NT2/D1 (cell line): ENCODE data around the gene PIRT.

ENCODE experiments used
- DNase-seq: peaks from one replicate; pipeline ENCODE4 v3.0.0-alpha.2; 2011; ENCODE audit warnings: low read depth, low spot score
- H3K27me3 ChIP-seq: 2 replicates; pipeline ENCODE4 v1.6.0; 2011; ENCODE audit warnings: mild to moderate bottlenecking; ENCODE audit not compliant: insufficient read length, insufficient read depth
- H3K36me3 ChIP-seq: 2 replicates; pipeline ENCODE4 v1.6.1; 2011; ENCODE audit warnings: mild to moderate bottlenecking, low read length, mixed read lengths; ENCODE audit not compliant: insufficient read depth, insufficient read length
- H3K4me1 ChIP-seq: 2 replicates; pipeline ENCODE4 v1.5.1; 2011; ENCODE audit not compliant: insufficient read depth, insufficient read length
- H3K4me3 ChIP-seq: 2 replicates; pipeline ENCODE4 v1.5.1; 2011; ENCODE audit warnings: low read depth; ENCODE audit not compliant: insufficient read length
- H3K9ac ChIP-seq: 2 replicates; pipeline ENCODE4 v1.6.0; 2011; ENCODE audit warnings: low read depth; ENCODE audit not compliant: insufficient read length
- H3K9me3 ChIP-seq: 2 replicates; pipeline ENCODE4 v1.5.1; 2011; ENCODE audit warnings: mild to moderate bottlenecking, low read length; ENCODE audit not compliant: insufficient read depth
- SUZ12 ChIP-seq: IDR thresholded peaks from 2 replicates; pipeline ENCODE4 v1.6.1; 2011; ENCODE audit not compliant: insufficient read length, insufficient read depth; ENCODE audit errors: extremely low read depth
- YY1 ChIP-seq: IDR thresholded peaks from 2 replicates; pipeline ENCODE4 v1.6.1; 2011; ENCODE audit not compliant: insufficient read length, insufficient read depth
- ZNF274 ChIP-seq: IDR thresholded peaks from 2 replicates; pipeline ENCODE4 v1.6.1; 2011; ENCODE audit warnings: mild to moderate bottlenecking, low read depth, low read length

Gene PIRT

GRCh38 chr17:10787306-10788045, 50.4 kb downstream of the PIRT start:
- Histone ChIP-seq H3K9me3 (no peaks in the 10 kb centered on the region), H3K9ac (no peak overlapping the region)
- DNase-seq, result no peak

GRCh38 chr17:10785295-10785694, 52.6 kb downstream of the PIRT start:
- no peak for DNase-seq

More at GRCh38 chr17:10787306-10788045, 50.4 kb downstream of the PIRT start:
- H3K36me3 ChIP-seq, result no peaks in the 10 kb centered on the region
- no peaks in the 10 kb centered on the region for H3K27me3 ChIP-seq
- peaks cover 11% of the 10 kb centered on the region for H3K4me1 ChIP-seq
- TF ChIP-seq YY1, result no peak
- no peak for TF ChIP-seq ZNF274
- no peak for TF ChIP-seq SUZ12
- H3K4me3 ChIP-seq, result no peak overlapping the region

GRCh38 chr17:10779609-10780008, 58.3 kb downstream of the PIRT start:
- no peak for DNase-seq
- Histone ChIP-seq H3K4me1 (no peaks in the 10 kb centered on the region), H3K9ac (no peak overlapping the region), H3K36me3 (no peaks in the 10 kb centered on the region), H3K4me3 (no peak overlapping the region), H3K27me3 (no peaks in the 10 kb centered on the region), H3K9me3 (peaks cover 6% of the 10 kb centered on the region; the same call in 1 of the 2 replicates)
- TF ChIP-seq ZNF274 (no peak), SUZ12 (no peak), YY1 (no peak)

More at GRCh38 chr17:10785295-10785694, 52.6 kb downstream of the PIRT start:
- Histone ChIP-seq H3K27me3 (no peaks in the 10 kb centered on the region), H3K4me1 (peaks cover 11% of the 10 kb centered on the region), H3K9me3 (no peaks in the 10 kb centered on the region), H3K36me3 (no peaks in the 10 kb centered on the region), H3K9ac (no peak overlapping the region), H3K4me3 (no peak overlapping the region)
- no peak for TF ChIP-seq YY1
- TF ChIP-seq SUZ12, result no peak
- TF ChIP-seq ZNF274, result no peak

GRCh38 chr17:10777890-10778289, 60.0 kb downstream of the PIRT start:
- peaks cover 6% of the 10 kb centered on the region; the same call in 1 of the 2 replicates for H3K9me3 ChIP-seq
- no peaks in the 10 kb centered on the region for H3K36me3 ChIP-seq
- H3K4me3 ChIP-seq, result no peak overlapping the region
- H3K27me3 ChIP-seq, result no peaks in the 10 kb centered on the region
- no peaks in the 10 kb centered on the region for H3K4me1 ChIP-seq
- no peak overlapping the region for H3K9ac ChIP-seq
- TF ChIP-seq ZNF274 (no peak), YY1 (no peak), SUZ12 (no peak)
- no peak for DNase-seq

DNA sequence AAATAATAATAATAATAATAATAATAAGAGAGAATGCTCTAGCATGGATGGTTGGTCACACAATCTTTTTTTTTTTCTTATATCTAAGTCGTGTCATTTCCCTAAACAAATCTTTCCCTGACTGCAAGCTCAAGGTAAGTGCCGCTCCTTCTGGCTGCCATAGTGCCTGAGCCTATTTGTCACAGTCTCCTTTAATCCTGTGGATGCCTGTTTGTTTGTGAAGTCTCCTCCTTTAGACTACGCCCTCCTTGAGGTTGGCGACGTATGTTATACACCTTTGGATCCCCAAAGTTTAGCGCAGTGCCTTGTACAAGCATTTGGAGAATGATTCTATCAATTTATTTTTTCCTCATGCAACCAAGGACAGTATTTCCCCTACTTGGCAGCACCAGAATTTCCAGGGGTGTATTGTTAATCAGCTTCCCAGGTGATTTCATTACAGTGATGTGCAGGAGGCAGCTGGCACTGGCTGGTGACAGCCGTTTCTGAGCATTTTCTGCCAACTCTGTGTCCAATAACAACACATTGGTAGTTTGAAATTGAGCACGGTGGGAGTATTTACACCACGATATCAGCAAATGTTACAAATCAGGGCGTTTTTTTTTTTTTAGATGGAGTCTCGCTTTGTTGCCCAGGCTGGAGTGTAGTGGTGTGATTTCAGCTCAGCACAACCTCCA, 60.6 kb downstream of the PIRT start:
- Histone ChIP-seq H3K4me1 (no peaks in the 10 kb centered on the region), H3K4me3 (no peak overlapping the region), H3K9me3 (peaks cover 10% of the 10 kb centered on the region), H3K9ac (no peak overlapping the region), H3K27me3 (no peaks in the 10 kb centered on the region), H3K36me3 (no peaks in the 10 kb centered on the region)
- DNase-seq, result no peak
- no peak for TF ChIP-seq YY1
- TF ChIP-seq ZNF274, result no peak
- TF ChIP-seq SUZ12, result no peak

- Histone ChIP-seq H3K27me3 (no peaks in the 10 kb centered on the region), H3K4me3 (no peak overlapping the region), H3K9me3 (peaks cover 17% of the 10 kb centered on the region), H3K36me3 (no peaks in the 10 kb centered on the region), H3K4me1 (no peaks in the 10 kb centered on the region), H3K9ac (no peak overlapping the region)
- no peak for DNase-seq
- TF ChIP-seq ZNF274, result no peak
- TF ChIP-seq YY1, result no peak
- TF ChIP-seq SUZ12, result no peak
Measured at GRCh38 chr17:10776381-10776780, 61.5 kb downstream of the PIRT start.

- no peak overlapping the region for H3K4me3 ChIP-seq
- no peak for DNase-seq
- H3K27me3 ChIP-seq, result no peaks in the 10 kb centered on the region
- no peak for TF ChIP-seq SUZ12
- TF ChIP-seq YY1, result no peak
- no peak for TF ChIP-seq ZNF274
- H3K9me3 ChIP-seq, result peaks cover 17% of the 10 kb centered on the region
- no peaks in the 10 kb centered on the region for H3K4me1 ChIP-seq
- H3K36me3 ChIP-seq, result no peaks in the 10 kb centered on the region
- H3K9ac ChIP-seq, result no peak overlapping the region
Measured at GRCh38 chr17:10775740-10776356, 62.0 kb downstream of the PIRT start.

- no peaks in the 10 kb centered on the region for H3K27me3 ChIP-seq
- H3K36me3 ChIP-seq, result no peaks in the 10 kb centered on the region
- no peak overlapping the region for H3K9ac ChIP-seq
- no peak for DNase-seq
- peaks cover 17% of the 10 kb centered on the region for H3K9me3 ChIP-seq
- TF ChIP-seq YY1 (no peak), SUZ12 (no peak), ZNF274 (no peak)
- no peak overlapping the region for H3K4me3 ChIP-seq
- H3K4me1 ChIP-seq, result no peaks in the 10 kb centered on the region
Measured at GRCh38 chr17:10775058-10775457, 62.8 kb downstream of the PIRT start.
